GM12878 (cell line): Measurements from ENCODE around the gene LARGE1. TPM values are rescaled to one million over a fixed set of nuclear protein-coding genes. Genes with fewer than 3 reads are reported as not detected.
A peak's percentile ranks its signal among the peaks of the same experiment; 100 is the strongest.

Source experiments
- ATAC-seq: fragments of 200-7000 bp; cut with Tn5 transposase; 3 replicates; pipeline ENCODE4 v1.9.1; 2020; ENCODE audit warnings: mild to moderate bottlenecking, moderate library complexity
- BruUV-seq: library from RNA; stranded (reverse); fragments of 400-500 nt; replicated peaks from 2 replicates; lab custom pipeline; 2021; lab: Mats Ljungman, UMichigan
- CTCF ChIA-PET: fragments of 300-600 bp; sonication (Branson Sonifier 250); formaldehyde crosslinking; extraction: SDS; loops from one replicate; lab custom pipeline; 2021; ENCODE audit warnings: inconsistent platforms; lab: Yijun Ruan, JAX
- POLR2A ChIA-PET: fragments of 350-600 bp; formaldehyde crosslinking; extraction: SDS; loops from one replicate; lab custom pipeline; 2021; ENCODE audit warnings: inconsistent platforms; lab: Charles Lee
- RAD21 ChIA-PET: fragments of 300-600 bp; sonication (Branson Sonifier 250); formaldehyde crosslinking; loops from one replicate; lab custom pipeline; 2023; ENCODE audit warnings: antibody characterized with exemption; ENCODE audit not compliant: unreplicated experiment; lab: Charles Lee
- SMC1A ChIA-PET: fragments of 300-600 bp; sonication (Branson Sonifier 250); formaldehyde crosslinking; loops from one replicate; lab custom pipeline; 2023; ENCODE audit not compliant: unreplicated experiment, uncharacterized antibody; lab: Charles Lee
- DNase-seq: peaks from one replicate; pipeline ENCODE4 v3.0.0-alpha.2; 2011; ENCODE audit warnings: low read depth, low spot score
- FAIRE-seq: peaks from 3 replicates; lab custom pipeline; 2011; peaks lifted over from hg19 to GRCh38; lab: Jason Lieb, UNC
- H2AFZ ChIP-seq: 2 replicates; pipeline ENCODE4 v1.6.0; 2011; ENCODE audit warnings: low read depth, low read length, control low read depth; ENCODE audit not compliant: control insufficient read depth
- H3K27ac ChIP-seq: 2 replicates; pipeline ENCODE4 v1.5.1; 2011; ENCODE audit warnings: control low read depth; ENCODE audit not compliant: control insufficient read depth, insufficient read depth
- H3K27me3 ChIP-seq, 2 experiments: replicated peaks in 1 of 2; 2 replicates each; pipeline versions ENCODE4 v1.6.0 to v1.6.1; 2011; ENCODE audit warnings: low read length in 1 of 2; ENCODE audit not compliant: control insufficient read depth in 2 of 2, insufficient read depth in 2 of 2
- H3K36me3 ChIP-seq, 2 experiments: 2 replicates each; pipeline ENCODE4 v1.5.1; 2011; ENCODE audit warnings: low read length in 1 of 2; ENCODE audit not compliant: control insufficient read depth in 2 of 2, insufficient read depth in 2 of 2
- H3K4me1 ChIP-seq: 2 replicates; pipeline ENCODE4 v1.6.1; 2011; ENCODE audit warnings: mild to moderate bottlenecking, low read length, moderate library complexity, mixed read lengths; ENCODE audit not compliant: control insufficient read depth, insufficient read depth
- H3K4me2 ChIP-seq: 2 replicates; pipeline ENCODE4 v1.6.0; 2011; ENCODE audit warnings: control low read depth; ENCODE audit not compliant: control insufficient read depth, insufficient read depth
- H3K4me3 ChIP-seq: fragments of 200-600 bp; sonication (generic); 2 replicates; pipeline ENCODE4 v1.5.1; 2016
- H3K79me2 ChIP-seq: 2 replicates; pipeline ENCODE4 v1.6.0; 2011; ENCODE audit warnings: low read length; ENCODE audit not compliant: control insufficient read depth, insufficient read depth
- H3K9ac ChIP-seq: 2 replicates; pipeline ENCODE4 v1.8.0; 2011; ENCODE audit warnings: low read length, control low read depth, mixed read lengths; ENCODE audit not compliant: control insufficient read depth, insufficient read depth
- H3K9me3 ChIP-seq: replicated peaks from 3 replicates; pipeline ENCODE4 v1.5.1; 2011; ENCODE audit warnings: mild to moderate bottlenecking, low read length; ENCODE audit not compliant: control insufficient read depth, insufficient read depth
- H4K20me1 ChIP-seq: 2 replicates; pipeline ENCODE4 v1.6.0; 2011; ENCODE audit not compliant: control insufficient read depth, insufficient read depth
- ATF3 ChIP-seq: IDR thresholded peaks from 2 replicates; pipeline ENCODE4 v1.6.1; 2011; ENCODE audit warnings: low read depth, mild to moderate bottlenecking, low read length, moderate library complexity, borderline replicate concordance; ENCODE audit errors: extremely low read depth
- BCL11A ChIP-seq: IDR thresholded peaks from 2 replicates; pipeline ENCODE4 v1.6.1; 2011; ENCODE audit warnings: low read depth, low read length
- BCLAF1 ChIP-seq: fragments of 450-650 bp; IDR thresholded peaks from 2 replicates; pipeline ENCODE4 v1.6.1; 2017; ENCODE audit warnings: antibody characterized with exemption, mild to moderate bottlenecking, moderate library complexity
- CBFB ChIP-seq: IDR thresholded peaks from 2 replicates; pipeline ENCODE4 v1.6.1; 2016; ENCODE audit warnings: antibody characterized with exemption, low read depth
- CREB1 ChIP-seq: IDR thresholded peaks from 2 replicates; pipeline ENCODE4 v1.6.1; 2012; ENCODE audit warnings: low read depth, mild to moderate bottlenecking, inconsistent platforms
- HSF1 ChIP-seq: fragments of 150-350 bp; IDR thresholded peaks from 2 replicates; pipeline ENCODE4 v1.6.1; 2014; ENCODE audit warnings: mild to moderate bottlenecking, low read depth, low read length
- IKZF2 ChIP-seq, 2 experiments: fragments of 450-650 bp; IDR thresholded peaks; 2 replicates each; pipeline ENCODE4 v1.6.1; 2017; ENCODE audit warnings: mild to moderate bottlenecking in 2 of 2, moderate library complexity in 2 of 2
- IRF3 ChIP-seq: fragments of 450-650 bp; IDR thresholded peaks from 2 replicates; pipeline ENCODE4 v1.6.1; 2014; ENCODE audit warnings: mild to moderate bottlenecking
- NFIC ChIP-seq: IDR thresholded peaks from 2 replicates; pipeline ENCODE4 v1.6.1; 2012; ENCODE audit warnings: low read depth, mild to moderate bottlenecking, inconsistent platforms, low read length, moderate library complexity
- PKNOX1 ChIP-seq: fragments of 450-650 bp; IDR thresholded peaks from 2 replicates; pipeline ENCODE4 v1.6.1; 2016; ENCODE audit warnings: mild to moderate bottlenecking
- RAD51 ChIP-seq: fragments of 450-650 bp; IDR thresholded peaks from 2 replicates; pipeline ENCODE4 v1.6.1; 2016; ENCODE audit warnings: moderate library complexity, mild to moderate bottlenecking, inconsistent platforms
- SMAD5 ChIP-seq: IDR thresholded peaks from 2 replicates; pipeline ENCODE4 v1.6.1; 2016; ENCODE audit warnings: antibody characterized with exemption, low read depth
- SMC3 ChIP-seq: IDR thresholded peaks from 2 replicates; pipeline ENCODE4 v1.6.1; 2011; ENCODE audit warnings: low read length, improper control_type of control experiment, borderline replicate concordance
- STAT1 ChIP-seq: fragments of 450-650 bp; conservative IDR thresholded peaks from 2 replicates; pipeline ENCODE4 v1.6.1; 2014; ENCODE audit warnings: antibody characterized with exemption, mild to moderate bottlenecking
- STAT3 ChIP-seq: IDR thresholded peaks from 2 replicates; pipeline ENCODE4 v1.6.1; 2011; ENCODE audit warnings: low read depth, low read length, improper control_type of control experiment
- WGBS: methylation state at CpG from one replicate; pipeline ENCODE4 v1.1.6; 2016; ENCODE audit warnings: low lambda C conversion rate; ENCODE audit not compliant: insufficient replicate concordance, insufficient coverage; ENCODE audit errors: missing lambda C conversion rate; 5-methylcytosine and 5-hydroxymethylcytosine counted together
- in situ Hi-C: fragments of 300-500 bp; cut with MboI; formaldehyde crosslinking; loops from 9 replicates; pipeline ENCODE4 v1.14.3; 2018; ENCODE audit warnings: mixed read lengths
- intact Hi-C: fragments of 100-400 bp; cut with micrococcal nuclease; formaldehyde crosslinking; loops from one replicate; pipeline ENCODE4 v1.14.2; 2022; ENCODE audit not compliant: unreplicated experiment
- polyA plus RNA-seq, 11 experiments: library from polyadenylated mRNA; depleted of rRNA in 4 of 11; unstranded in 6 of 11; stranded (reverse) in 5 of 11; fragments of >200 nt; fragmentation: Nextera tagmentation in 4 of 11; fragmentation: Illumina TruSeq in 1 of 11; extraction: Ambion mirVana in 4 of 11; extraction: Trizol in 1 of 11; gene quantifications; 1 replicate in 1 of 11; 2 replicates in 10 of 11; pipeline versions ENCODE4 v1.2.1 to v1.2.3, GENCODE V29; 2011 to 2016; ENCODE audit warnings: inconsistent platforms in 2 of 11, missing spikeins in 2 of 11, low read depth in 1 of 11
- total RNA-seq, 4 experiments: library from RNA; depleted of rRNA in 3 of 4; stranded (reverse); fragments of >200 nt in 3 of 4; fragmentation: Illumina TruSeq in 1 of 4; extraction: Trizol in 1 of 4; gene quantifications; 2 replicates each; pipeline versions ENCODE4 v1.2.1 to v1.2.3, GENCODE V29; 2013 to 2021

Gene LARGE1
- total and polyA plus RNA-seq, 10 of the 15 experiments (the other 5 are each of a cell fraction or from before 2014, with no cell fraction given) = 3.2 to 41.4 (median 17.3) TPM

- intact Hi-C loops = loop anchor here (1.0 to 10.0 kb wide), 6 partner anchors 85 to 1113 kb away; no protein-coding TSS in a partner anchor
- RAD21 ChIA-PET = interaction anchor here (0.6 to 6.4 kb wide), 31 partner anchors 10 to 1848 kb away, joined by 3 to 167 read pairs (median 4); no protein-coding TSS in a partner anchor
- BruUV-seq = no TSS peak
- Histone ChIP-seq H3K4me3 (no peak overlapping the region), H3K36me3 (peaks cover 0 to 3% of the 10 kb centered on the region in 2 experiments; a peak in 1 of 4 replicates), H3K4me1 (peaks cover 50% of the 10 kb centered on the region), H3K27ac (no peak overlapping the region), H3K9me3 (no peaks in the 10 kb centered on the region), H4K20me1 (no peaks in the 10 kb centered on the region), H2AFZ (peak overlapping the region; percentile 24), H3K27me3 (no peaks in the 10 kb centered on the region), H3K4me2 (peak overlapping the region; percentile 28; the same call in 1 of the 2 replicates), H3K9ac (no peak overlapping the region), H3K79me2 (no peaks in the 10 kb centered on the region)
- FAIRE-seq (peak; percentile 70), ATAC-seq (peak; percentile 71), DNase-seq (peak; percentile 39)
- WGBS = 28% methylated on average over 10 of the region's 10 CpGs
- POLR2A ChIA-PET = interaction anchor here (0.6 to 1.8 kb wide), 3 partner anchors 170 to 620 kb away, joined by 3 to 5 read pairs (median 5); no protein-coding TSS in a partner anchor
- CTCF ChIA-PET = interaction anchor here (0.6 to 9.9 kb wide), 55 partner anchors 8 to 1848 kb away, joined by 3 to 157 read pairs (median 4); no protein-coding TSS in a partner anchor
- SMC1A ChIA-PET = interaction anchor here (0.7 to 7.5 kb wide), 38 partner anchors 9 to 1721 kb away, joined by 3 to 156 read pairs (median 4); no protein-coding TSS in a partner anchor
- in situ Hi-C loops = loop anchor here (5.0 to 10.0 kb wide), 4 partner anchors 215 to 1843 kb away; no protein-coding TSS in a partner anchor
- no peak for TF ChIP-seq BCLAF1
- no peak for TF ChIP-seq NFIC
- no peak for TF ChIP-seq ATF3
- no peak for TF ChIP-seq SMAD5
- TF ChIP-seq CBFB = no peak
- TF ChIP-seq IKZF2 (IDR thresholded peaks at IDR 0.05) = peak; percentile 16 to 23; a peak in 1 of 4 replicates
- TF ChIP-seq STAT3 = no peak
- TF ChIP-seq SMC3 = peak; percentile 95
- no peak for TF ChIP-seq RAD51
- TF ChIP-seq HSF1 = no peak
- TF ChIP-seq BCL11A = no peak
- 0 out of 2 replicates have a peak, but pooled peaks have one; percentile 58 for TF ChIP-seq STAT1
- no peak for TF ChIP-seq CREB1
- no peak for TF ChIP-seq PKNOX1
- TF ChIP-seq IRF3 = no peak
These were observed 618.2 kb downstream of the LARGE1 start for GRCh38 chr22:33302049-33302545.
